ENCODE data around the gene PHF21A. TPM values are rescaled to one million over a fixed set of nuclear protein-coding genes. Genes with fewer than 3 reads are reported as not detected.

PHF21A gene
- total RNA-seq, 1 donor from 2014 or later = 44.1 TPM

- intact Hi-C loops (cut with micrococcal nuclease) = no loop called here
These were observed 231.7 kb downstream of the PHF21A start for GRCh38 chr11:45889555-45889954.

- intact Hi-C loops (cut with micrococcal nuclease) = no loop called here
These were observed 233.7 kb downstream of the PHF21A start for GRCh38 chr11:45887587-45887986.

- intact Hi-C loops (cut with micrococcal nuclease) = no loop called here
These were observed 234.3 kb downstream of the PHF21A start for GRCh38 chr11:45886816-45887520.

- intact Hi-C loops (cut with micrococcal nuclease) = loop anchor here (1.0 kb wide), 5 partner anchors 13 to 81 kb away; partner anchors contain the start of genes CRY2 and SLC35C1
These were observed 235.1 kb downstream of the PHF21A start for GRCh38 chr11:45885921-45886721.

DNA sequence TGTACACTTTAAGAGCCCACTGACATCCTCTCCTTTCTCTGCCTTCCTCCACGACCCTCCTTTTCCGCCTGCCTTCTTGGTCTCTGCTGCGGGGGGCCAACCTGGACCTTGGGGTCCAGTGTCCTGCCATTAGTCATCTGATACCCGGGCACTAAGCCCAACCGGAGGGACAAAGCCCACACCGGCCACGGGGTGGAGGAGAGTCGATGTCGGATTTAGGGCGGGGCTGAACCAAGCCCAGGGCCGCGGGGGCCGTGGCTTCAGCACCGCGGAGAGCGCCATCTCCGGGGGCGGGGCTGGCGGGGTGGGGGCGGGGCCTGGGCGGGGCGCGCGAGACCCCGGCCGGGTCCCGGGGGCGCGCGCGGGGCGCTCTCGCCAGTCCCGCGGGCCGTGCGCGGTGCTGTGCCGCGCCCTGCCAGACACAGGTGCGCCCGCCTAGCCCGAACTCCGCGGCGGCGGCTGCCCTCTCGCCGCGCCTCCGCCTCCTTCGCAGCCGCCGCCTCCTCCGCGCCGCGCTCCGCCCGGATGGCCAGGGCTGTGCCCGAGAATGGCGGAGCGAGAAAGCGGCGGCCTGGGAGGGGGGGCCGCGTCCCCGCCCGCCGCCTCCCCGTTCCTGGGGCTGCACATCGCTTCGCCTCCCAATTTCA, 235.9 kb downstream of the PHF21A start, which contains the start of gene MAPK8IP1:
TSS of gene MAPK8IP1 (plus strand) at position 378 of the 647 bp plus-strand sequence. CDS start at position 548, 170 bp downstream.
- intact Hi-C loops (cut with micrococcal nuclease) = loop anchor here (1.0 kb wide), 5 partner anchors 14 to 80 kb away; partner anchors contain the start of genes CRY2 and SLC35C1

DNA sequence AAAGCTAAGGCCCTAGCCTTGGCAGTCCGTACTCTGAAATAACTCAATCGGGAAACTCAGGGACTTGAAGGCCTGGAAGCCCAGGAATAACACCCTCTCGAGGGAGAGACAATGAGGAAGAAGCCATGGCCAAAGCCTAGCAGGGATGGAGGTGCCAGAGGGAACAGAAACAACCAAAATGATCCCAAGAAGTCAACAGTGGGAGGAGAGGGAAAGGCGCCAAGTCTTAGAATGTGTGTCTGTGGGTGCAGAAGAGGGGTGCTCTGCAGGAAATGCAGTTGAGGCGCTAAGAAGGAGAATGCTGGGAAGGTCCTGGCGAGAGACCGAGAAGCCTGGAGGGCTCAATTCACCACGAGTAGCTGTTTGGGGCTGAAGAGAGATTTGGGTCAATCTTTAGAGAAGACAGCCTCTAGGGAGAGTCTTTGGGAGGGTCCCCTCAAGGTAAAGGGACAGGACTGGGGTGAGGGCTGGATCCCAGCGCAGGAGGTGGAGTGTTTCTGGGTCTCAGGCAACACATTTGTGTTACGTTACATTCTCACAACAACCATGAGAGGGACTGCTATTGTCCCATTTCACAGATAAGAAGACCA, 236.6 kb downstream of the PHF21A start:
- intact Hi-C loops (cut with micrococcal nuclease) = loop anchor here (1.0 kb wide), 5 partner anchors 15 to 79 kb away; partner anchors contain the start of genes CRY2 and SLC35C1

Other genes starting within 250 kb of the PHF21A start
- gene MAPK8IP1, start 235.8 kb downstream of the PHF21A start, total RNA-seq = 0.96 and 1.9 TPM in 2 replicates
- 2.7 and 3.4 TPM in 2 replicates for gene FREY1, start 214.2 kb downstream of the PHF21A start, total RNA-seq
- 51.5 and 53.3 TPM in 2 replicates for gene PEX16, start 203.6 kb downstream of the PHF21A start, total RNA-seq
- gene LARGE2, start 198.8 kb downstream of the PHF21A start, total RNA-seq = not detected in 2 replicates
- not detected in 2 replicates for gene CREB3L1, start 156.2 kb upstream of the PHF21A start, total RNA-seq
- 144 and 150 TPM in 2 replicates for gene DGKZ, start 226.0 kb upstream of the PHF21A start, total RNA-seq